Mesendoderm (in vitro differentiated cells): ENCODE data around the gene MUC6.

Experiments used
- DNase-seq: peaks from one replicate; pipeline ENCODE4 v3.0.0; 2013
- H2AK5ac ChIP-seq: 2 replicates; pipeline ENCODE4 v1.6.1; 2013; ENCODE audit warnings: low read length, inconsistent platforms
- H2BK120ac ChIP-seq: 2 replicates; pipeline ENCODE4 v1.6.1; 2013; ENCODE audit warnings: low read depth, mild to moderate bottlenecking, low read length, moderate library complexity, mixed read lengths
- H2BK15ac ChIP-seq: replicated peaks from 2 replicates; pipeline ENCODE4 v1.6.1; 2013; ENCODE audit warnings: low read depth, mild to moderate bottlenecking, moderate library complexity
- H2BK5ac ChIP-seq: 2 replicates; pipeline ENCODE4 v1.6.1; 2013; ENCODE audit warnings: low read length, inconsistent platforms
- H3K18ac ChIP-seq: 2 replicates; pipeline ENCODE4 v1.6.1; 2013; ENCODE audit warnings: mild to moderate bottlenecking, low read length, mixed read lengths
- H3K23ac ChIP-seq: one replicate; pipeline ENCODE4 v1.6.1; 2013; ENCODE audit warnings: low read length
- H3K27ac ChIP-seq: 2 replicates; pipeline ENCODE4 v1.5.1; 2013; ENCODE audit warnings: low read depth, mild to moderate bottlenecking, inconsistent platforms, low read length, moderate library complexity
- H3K27me3 ChIP-seq: 2 replicates; pipeline ENCODE4 v1.6.1; 2013; ENCODE audit warnings: low read length, control low read depth, mild to moderate bottlenecking, inconsistent platforms; ENCODE audit not compliant: insufficient read depth, poor library complexity
- H3K36me3 ChIP-seq: 2 replicates; pipeline ENCODE4 v1.6.1; 2013; ENCODE audit warnings: low read length, inconsistent platforms; ENCODE audit not compliant: control insufficient read depth, insufficient read depth
- H3K4ac ChIP-seq: one replicate; pipeline ENCODE4 v1.6.1; 2013; ENCODE audit warnings: low read depth, mild to moderate bottlenecking, low read length, moderate library complexity
- H3K4me1 ChIP-seq: 2 replicates; pipeline ENCODE4 v1.6.1; 2013; ENCODE audit warnings: low read depth, low read length, inconsistent platforms; ENCODE audit not compliant: control insufficient read depth
- H3K4me2 ChIP-seq: 2 replicates; pipeline ENCODE4 v1.6.1; 2013; ENCODE audit warnings: low read length
- H3K4me3 ChIP-seq: 2 replicates; pipeline ENCODE4 v1.5.1; 2013; ENCODE audit warnings: mild to moderate bottlenecking, low read length
- H3K56ac ChIP-seq: one replicate; pipeline ENCODE4 v1.6.1; 2013; ENCODE audit warnings: low read length
- H3K79me1 ChIP-seq: 2 replicates; pipeline ENCODE4 v1.6.1; 2013; ENCODE audit warnings: low read length, inconsistent platforms
- H3K79me2 ChIP-seq: 2 replicates; pipeline ENCODE4 v1.6.1; 2013; ENCODE audit warnings: mild to moderate bottlenecking, low read length; ENCODE audit not compliant: control insufficient read depth, insufficient read depth
- H3K9ac ChIP-seq: 2 replicates; pipeline ENCODE4 v1.6.1; 2013; ENCODE audit warnings: low read length, inconsistent platforms
- H4K5ac ChIP-seq: one replicate; pipeline ENCODE4 v1.6.1; 2013; ENCODE audit warnings: low read length
- H4K8ac ChIP-seq: one replicate; pipeline ENCODE4 v1.6.1; 2013; ENCODE audit warnings: low read depth, mild to moderate bottlenecking, control low read depth, low read length, moderate library complexity
- WGBS: extraction: QIAGEN DNeasy Blood & Tissue Kit; methylation state at CpG from one replicate; pipeline ENCODE4 v1.1.7; 2013; ENCODE audit warnings: low lambda C conversion rate, missing lambda C conversion rate; ENCODE audit not compliant: insufficient coverage; ENCODE audit errors: extremely low coverage; 5-methylcytosine and 5-hydroxymethylcytosine counted together

The MUC6 gene

DNA sequence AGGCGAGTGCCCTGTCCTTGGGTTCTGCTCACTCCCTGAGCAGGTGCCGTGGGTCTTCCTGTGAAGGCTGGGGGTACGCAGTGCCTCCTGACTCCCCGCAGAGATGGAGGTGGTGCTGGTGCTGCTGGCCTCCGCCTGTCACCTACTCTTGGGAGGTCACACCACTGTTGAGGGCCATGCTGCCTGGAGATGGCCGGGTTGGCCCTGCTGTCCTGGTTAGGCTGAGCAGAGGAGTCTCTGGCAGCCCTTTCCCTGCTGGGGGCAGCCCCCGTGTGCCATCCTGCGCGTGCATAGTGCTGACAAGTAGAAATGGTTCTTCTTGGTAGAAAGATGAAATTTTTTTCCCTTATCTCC lies 49.6 kb downstream of the MUC6 start:
- Histone ChIP-seq H3K4me3 (no peak overlapping the region), H3K18ac (no peak overlapping the region), H3K4me2 (no peak overlapping the region), H4K5ac (no peak overlapping the region), H3K56ac (no peak overlapping the region), H3K4ac (no peak overlapping the region), H2BK120ac (no peak overlapping the region), H3K9ac (no peak overlapping the region), H4K8ac (no peak overlapping the region), H2BK5ac (no peak overlapping the region), H3K27ac (no peak overlapping the region), H2BK15ac (no peak overlapping the region), H2AK5ac (no peak overlapping the region), H3K27me3 (no peaks in the 10 kb centered on the region), H3K23ac (no peak overlapping the region), H3K79me1 (peaks cover 1% of the 10 kb centered on the region), H3K79me2 (no peaks in the 10 kb centered on the region), H3K4me1 (no peaks in the 10 kb centered on the region), H3K36me3 (peaks cover 9% of the 10 kb centered on the region)
- no peak for DNase-seq
- WGBS, result no CpG with 5 or more reads among the region's 9 CpGs

DNA sequence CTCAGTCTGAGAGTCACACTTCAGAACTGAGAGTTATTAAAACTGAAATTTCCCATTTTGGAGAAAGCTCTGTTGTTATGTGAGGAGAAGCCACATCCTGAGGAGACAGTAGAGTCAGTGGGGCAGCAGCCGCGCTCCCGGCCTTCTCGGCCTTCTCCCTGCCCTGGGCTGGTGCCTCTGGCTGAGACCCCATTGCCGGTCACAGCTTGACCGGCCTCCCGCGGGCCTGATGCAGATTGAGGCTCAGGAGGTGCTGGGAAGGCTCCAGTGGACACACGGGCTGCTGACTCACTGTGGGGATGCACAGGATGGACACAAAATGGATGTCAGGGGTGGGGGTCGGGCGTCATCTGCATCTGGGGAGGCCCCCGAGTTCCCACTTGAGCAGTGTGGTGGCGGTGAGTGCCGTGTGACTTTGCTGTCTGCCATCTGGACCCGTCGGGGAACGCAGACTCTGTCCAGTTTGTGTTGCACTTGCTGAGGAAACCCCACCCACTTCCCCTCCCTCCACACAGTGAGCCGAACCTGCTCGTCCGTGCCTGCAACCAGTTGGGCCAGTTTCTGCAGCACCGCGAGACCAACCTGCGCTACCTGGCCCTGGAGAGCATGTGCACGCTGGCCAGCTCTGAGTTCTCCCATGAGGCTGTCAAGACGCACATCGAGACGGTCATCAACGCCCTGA lies 50.1 kb downstream of the MUC6 start:
- Histone ChIP-seq H3K9ac (no peak overlapping the region), H2BK15ac (no peak overlapping the region), H4K5ac (no peak overlapping the region), H2BK5ac (no peak overlapping the region), H3K23ac (no peak overlapping the region), H3K4me3 (no peak overlapping the region), H3K4me1 (no peaks in the 10 kb centered on the region), H3K56ac (no peak overlapping the region), H3K18ac (no peak overlapping the region), H3K79me1 (peaks cover 1% of the 10 kb centered on the region), H3K4me2 (no peak overlapping the region), H4K8ac (no peak overlapping the region), H3K79me2 (no peaks in the 10 kb centered on the region), H3K4ac (no peak overlapping the region), H2BK120ac (no peak overlapping the region), H3K27me3 (no peaks in the 10 kb centered on the region), H3K27ac (no peak overlapping the region), H2AK5ac (no peak overlapping the region), H3K36me3 (peaks cover 13% of the 10 kb centered on the region)
- no CpG with 5 or more reads among the region's 28 CpGs for WGBS
- DNase-seq, result no peak

DNA sequence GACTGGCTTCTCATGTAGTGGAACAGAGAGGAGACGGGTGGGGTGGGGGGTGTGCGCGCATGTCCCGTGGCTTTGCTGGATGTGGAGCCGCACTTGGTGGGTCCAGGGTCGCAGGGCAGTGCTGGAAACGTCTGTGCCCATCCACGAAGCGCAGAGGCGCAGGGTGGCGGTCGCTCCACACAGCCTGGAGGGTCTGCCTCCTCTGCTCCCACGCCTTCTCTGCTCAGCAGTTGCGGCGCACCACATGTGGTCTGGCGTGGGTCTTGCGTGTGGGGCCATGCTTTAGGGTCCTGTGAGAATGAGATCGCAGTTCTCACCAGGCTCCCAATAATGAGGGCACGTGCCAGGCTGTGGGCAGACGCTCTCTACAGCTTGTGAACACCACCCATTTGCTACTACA lies 50.7 kb downstream of the MUC6 start:
- Histone ChIP-seq H3K79me1 (peaks cover 1% of the 10 kb centered on the region), H3K23ac (no peak overlapping the region), H3K9ac (no peak overlapping the region), H2BK120ac (no peak overlapping the region), H3K4ac (no peak overlapping the region), H4K8ac (no peak overlapping the region), H2BK15ac (no peak overlapping the region), H4K5ac (no peak overlapping the region), H3K18ac (no peak overlapping the region), H3K4me1 (no peaks in the 10 kb centered on the region), H3K56ac (no peak overlapping the region), H3K4me2 (no peak overlapping the region), H3K36me3 (peaks cover 15% of the 10 kb centered on the region), H3K27ac (no peak overlapping the region), H2AK5ac (no peak overlapping the region), H3K79me2 (no peaks in the 10 kb centered on the region), H3K4me3 (no peak overlapping the region), H3K27me3 (no peaks in the 10 kb centered on the region), H2BK5ac (no peak overlapping the region)
- WGBS, result no CpG with 5 or more reads among the region's 20 CpGs
- no peak for DNase-seq

DNA sequence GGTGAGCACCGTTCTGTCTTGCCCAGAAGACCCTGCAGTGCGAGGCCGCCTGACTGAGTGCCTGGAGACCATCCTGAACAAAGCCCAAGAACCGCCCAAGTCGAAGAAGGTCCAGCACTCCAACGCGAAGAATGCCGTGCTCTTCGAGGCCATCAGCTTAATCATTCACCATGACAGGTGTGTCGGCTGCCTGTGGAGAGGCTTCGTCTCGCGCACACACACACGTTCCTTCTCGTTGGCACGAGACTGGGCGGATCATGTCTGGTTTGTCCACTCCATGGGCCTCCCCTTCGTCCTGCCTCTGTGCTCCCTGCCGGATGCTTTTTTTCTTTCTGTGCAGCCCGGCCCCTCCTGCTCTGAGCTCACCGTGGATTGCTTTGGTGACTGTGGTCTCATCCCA lies 51.1 kb downstream of the MUC6 start:
- Histone ChIP-seq H3K27me3 (no peaks in the 10 kb centered on the region), H3K36me3 (peaks cover 15% of the 10 kb centered on the region), H3K56ac (no peak overlapping the region), H3K4me1 (no peaks in the 10 kb centered on the region), H3K4me3 (no peak overlapping the region), H2BK15ac (no peak overlapping the region), H2BK120ac (no peak overlapping the region), H3K23ac (no peak overlapping the region), H3K79me1 (peaks cover 1% of the 10 kb centered on the region), H3K18ac (no peak overlapping the region), H4K8ac (no peak overlapping the region), H3K4ac (no peak overlapping the region), H2AK5ac (no peak overlapping the region), H4K5ac (no peak overlapping the region), H3K4me2 (no peak overlapping the region), H3K27ac (no peak overlapping the region), H3K9ac (no peak overlapping the region), H2BK5ac (no peak overlapping the region), H3K79me2 (no peaks in the 10 kb centered on the region)
- no peak for DNase-seq
- no CpG with 5 or more reads among the region's 21 CpGs for WGBS

DNA sequence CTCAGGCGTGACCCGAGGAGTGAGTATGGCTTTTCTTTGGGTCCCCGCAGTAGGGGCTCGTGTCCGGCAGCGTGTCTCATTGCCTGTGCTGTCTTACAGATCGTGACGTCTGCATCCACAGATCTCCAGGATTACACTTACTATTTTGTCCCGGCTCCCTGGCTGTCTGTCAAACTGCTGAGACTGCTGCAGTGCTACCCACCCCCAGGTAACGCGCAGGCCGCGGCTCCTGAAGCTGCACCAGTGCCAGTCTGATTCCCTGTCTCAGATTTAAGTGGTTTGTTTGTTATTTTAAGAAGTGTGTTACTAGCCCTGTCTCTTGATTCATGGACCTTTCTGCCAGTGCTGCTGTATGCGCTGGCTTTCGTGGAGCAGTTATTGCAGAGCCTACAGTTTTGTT lies 52.0 kb downstream of the MUC6 start:
- Histone ChIP-seq H3K36me3 (peaks cover 12% of the 10 kb centered on the region), H3K27me3 (no peaks in the 10 kb centered on the region), H3K4me3 (no peak overlapping the region), H3K27ac (no peak overlapping the region), H3K79me1 (no peaks in the 10 kb centered on the region), H3K56ac (no peak overlapping the region), H2BK120ac (no peak overlapping the region), H3K18ac (no peak overlapping the region), H3K4me2 (no peak overlapping the region), H3K4ac (no peak overlapping the region), H2AK5ac (no peak overlapping the region), H3K9ac (no peak overlapping the region), H4K8ac (no peak overlapping the region), H2BK5ac (no peak overlapping the region), H4K5ac (no peak overlapping the region), H3K23ac (no peak overlapping the region), H3K79me2 (no peaks in the 10 kb centered on the region), H3K4me1 (no peaks in the 10 kb centered on the region), H2BK15ac (no peak overlapping the region)
- WGBS, result no CpG with 5 or more reads among the region's 15 CpGs
- no peak for DNase-seq

DNA sequence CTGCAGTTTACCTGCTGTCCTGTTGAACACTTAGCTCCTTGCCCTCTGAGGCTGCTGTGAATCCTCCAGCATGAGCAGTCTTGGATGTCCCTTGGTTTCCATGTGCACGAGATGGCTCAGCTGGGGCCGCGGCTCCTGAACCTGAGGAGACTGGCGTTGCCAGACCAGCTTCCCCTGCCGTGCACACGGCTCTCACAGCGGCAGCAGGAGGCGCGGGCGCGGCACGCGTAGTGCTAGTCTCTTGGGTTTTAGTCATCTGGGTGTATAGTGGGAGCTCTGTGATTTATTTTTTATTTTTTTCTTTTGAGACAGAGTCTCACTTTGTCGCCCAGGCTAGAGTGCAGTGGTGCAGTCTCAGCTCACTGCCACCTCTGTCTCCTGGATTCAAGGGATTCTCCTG lies 54.8 kb downstream of the MUC6 start:
- Histone ChIP-seq H3K4me3 (no peak overlapping the region), H2BK5ac (no peak overlapping the region), H3K27me3 (no peaks in the 10 kb centered on the region), H3K4ac (no peak overlapping the region), H3K79me2 (no peaks in the 10 kb centered on the region), H2BK15ac (no peak overlapping the region), H3K23ac (no peak overlapping the region), H3K27ac (no peak overlapping the region), H3K9ac (no peak overlapping the region), H3K4me2 (no peak overlapping the region), H4K5ac (no peak overlapping the region), H3K36me3 (peaks cover 10% of the 10 kb centered on the region), H3K4me1 (no peaks in the 10 kb centered on the region), H3K56ac (no peak overlapping the region), H2AK5ac (no peak overlapping the region), H4K8ac (no peak overlapping the region), H2BK120ac (no peak overlapping the region), H3K18ac (no peak overlapping the region), H3K79me1 (no peaks in the 10 kb centered on the region)
- no peak for DNase-seq
- no CpG with 5 or more reads among the region's 14 CpGs for WGBS
